Type B pancreatic cell (in vitro differentiated cells): ENCODE measurements around the gene BLOC1S5. TPM values are rescaled to one million over a fixed set of nuclear protein-coding genes. Genes with fewer than 3 reads are reported as not detected.
"Not testable (repeated sequence)": the region's sequence is repeated elsewhere in the genome, so short reads cannot be mapped to it uniquely, and the experiment has no call there.

Experiments
- DNase-seq: peaks from one replicate; pipeline ENCODE4 v3.0.0; 2021; ENCODE audit warnings: mixed read lengths; ENCODE audit not compliant: unreplicated experiment; ENCODE audit errors: extremely low spot score
- H3K27ac Mint-ChIP-seq: 2 replicates; pipeline ENCODE4 v1.8.0; 2021; ENCODE audit warnings: mild to moderate bottlenecking, mixed read lengths
- H3K27me3 Mint-ChIP-seq: 2 replicates; pipeline ENCODE4 v1.8.0; 2021; ENCODE audit warnings: mixed read lengths
- H3K36me3 Mint-ChIP-seq: 2 replicates; pipeline ENCODE4 v1.8.0; 2021; ENCODE audit warnings: mixed read lengths
- H3K4me1 Mint-ChIP-seq: one replicate; pipeline ENCODE4 v1.8.0; 2021; ENCODE audit warnings: mixed read lengths; ENCODE audit not compliant: unreplicated experiment
- H3K4me3 Mint-ChIP-seq: 2 replicates; pipeline ENCODE4 v1.8.0; 2021; ENCODE audit warnings: mild to moderate bottlenecking, mixed read lengths
- H3K9me3 Mint-ChIP-seq: 2 replicates; pipeline ENCODE4 v1.8.0; 2021; ENCODE audit warnings: mixed read lengths
- CTCF ChIP-seq: fragments of 200-600 bp; sonication (generic); conservative IDR thresholded peaks from 2 replicates; pipeline ENCODE4 v1.5.0; 2021; ENCODE audit warnings: antibody characterized with exemption, mild to moderate bottlenecking
- total RNA-seq: library from RNA; stranded (reverse); gene quantifications from 2 replicates; pipeline ENCODE4 v1.2.1, GENCODE V29; 2021; ENCODE audit warnings: low replicate concordance

BLOC1S5 gene
- total RNA-seq, 1 donor from 2014 or later, result 14.2 TPM

GRCh38 chr6:8047541-8048292 lies 16.5 kb downstream of the BLOC1S5 start:
- Mint-ChIP-seq H3K9me3 (peaks cover 7% of the 10 kb centered on the region), H3K36me3 (peaks cover 44% of the 10 kb centered on the region), H3K27me3 (no peaks in the 10 kb centered on the region), H3K4me3 (no peak overlapping the region), H3K27ac (no peak overlapping the region), H3K4me1 (peaks cover 10% of the 10 kb centered on the region)
- no peak for TF ChIP-seq CTCF
- no peak for DNase-seq

GRCh38 chr6:8045769-8046168 lies 18.4 kb downstream of the BLOC1S5 start:
- H3K27ac Mint-ChIP-seq, H3K27me3 Mint-ChIP-seq, H3K9me3 Mint-ChIP-seq, DNase-seq, H3K4me3 Mint-ChIP-seq: not testable (repeated sequence)
- peaks cover 40% of the 10 kb centered on the region for H3K36me3 Mint-ChIP-seq
- H3K4me1 Mint-ChIP-seq, result peaks cover 10% of the 10 kb centered on the region

- no peak for DNase-seq
- H3K4me1 Mint-ChIP-seq, result peaks cover 10% of the 10 kb centered on the region
- H3K9me3 Mint-ChIP-seq, result peaks cover 7% of the 10 kb centered on the region
- no peak overlapping the region for H3K27ac Mint-ChIP-seq
- no peak overlapping the region for H3K4me3 Mint-ChIP-seq
- H3K36me3 Mint-ChIP-seq, result peaks cover 48% of the 10 kb centered on the region
- no peak for TF ChIP-seq CTCF
- H3K27me3 Mint-ChIP-seq, result no peaks in the 10 kb centered on the region
Observed at GRCh38 chr6:8043221-8043620, 21.0 kb downstream of the BLOC1S5 start.

- no peaks in the 10 kb centered on the region for H3K27me3 Mint-ChIP-seq
- no peak for DNase-seq
- no peak for TF ChIP-seq CTCF
- H3K27ac Mint-ChIP-seq, result no peak overlapping the region
- H3K9me3 Mint-ChIP-seq, result peaks cover 7% of the 10 kb centered on the region
- no peak overlapping the region for H3K4me3 Mint-ChIP-seq
- H3K4me1 Mint-ChIP-seq, result no peaks in the 10 kb centered on the region
- peaks cover 45% of the 10 kb centered on the region for H3K36me3 Mint-ChIP-seq
Observed at GRCh38 chr6:8041913-8042583, 22.1 kb downstream of the BLOC1S5 start.

GRCh38 chr6:8034107-8034506 lies 30.1 kb downstream of the BLOC1S5 start:
- H3K27me3 Mint-ChIP-seq, H3K4me1 Mint-ChIP-seq, H3K27ac Mint-ChIP-seq, H3K4me3 Mint-ChIP-seq, DNase-seq, H3K9me3 Mint-ChIP-seq: not testable (repeated sequence)
- peaks cover 37% of the 10 kb centered on the region for H3K36me3 Mint-ChIP-seq

GRCh38 chr6:8030920-8031319 lies 33.3 kb downstream of the BLOC1S5 start:
- DNase-seq, result no peak
- Mint-ChIP-seq H3K9me3 (peaks cover 5% of the 10 kb centered on the region), H3K4me1 (peaks cover 20% of the 10 kb centered on the region), H3K27me3 (no peaks in the 10 kb centered on the region), H3K4me3 (no peak overlapping the region), H3K36me3 (peaks cover 19% of the 10 kb centered on the region), H3K27ac (no peak overlapping the region)
- TF ChIP-seq CTCF, result no peak
